COLO829 (cell line): Measurements from ENCODE around the gene RNF25.

Experiments
- DNase-seq: peaks from one replicate; pipeline ENCODE4 v3.0.0; 2012; ENCODE audit warnings: low spot score

The RNF25 gene

DNA sequence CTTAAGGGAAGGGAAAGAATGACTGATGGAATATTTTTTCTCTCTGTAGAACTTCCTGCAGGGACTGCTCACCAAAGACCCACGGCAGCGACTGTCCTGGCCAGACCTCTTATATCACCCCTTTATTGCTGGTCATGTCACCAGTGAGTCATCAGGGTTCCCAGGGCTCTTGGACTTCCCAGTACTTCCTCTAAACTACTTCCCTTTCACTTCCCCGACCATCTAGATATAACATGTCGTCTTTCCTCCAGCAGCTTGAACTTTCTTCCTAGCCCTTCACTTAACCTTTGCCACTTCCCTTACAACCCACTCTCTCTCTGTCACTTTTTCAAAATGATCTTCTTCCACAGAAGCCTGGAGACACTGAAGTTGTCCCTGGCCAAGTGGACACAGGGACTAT is 7.3 kb upstream of the RNF25 start:
- no peak for DNase-seq

DNA sequence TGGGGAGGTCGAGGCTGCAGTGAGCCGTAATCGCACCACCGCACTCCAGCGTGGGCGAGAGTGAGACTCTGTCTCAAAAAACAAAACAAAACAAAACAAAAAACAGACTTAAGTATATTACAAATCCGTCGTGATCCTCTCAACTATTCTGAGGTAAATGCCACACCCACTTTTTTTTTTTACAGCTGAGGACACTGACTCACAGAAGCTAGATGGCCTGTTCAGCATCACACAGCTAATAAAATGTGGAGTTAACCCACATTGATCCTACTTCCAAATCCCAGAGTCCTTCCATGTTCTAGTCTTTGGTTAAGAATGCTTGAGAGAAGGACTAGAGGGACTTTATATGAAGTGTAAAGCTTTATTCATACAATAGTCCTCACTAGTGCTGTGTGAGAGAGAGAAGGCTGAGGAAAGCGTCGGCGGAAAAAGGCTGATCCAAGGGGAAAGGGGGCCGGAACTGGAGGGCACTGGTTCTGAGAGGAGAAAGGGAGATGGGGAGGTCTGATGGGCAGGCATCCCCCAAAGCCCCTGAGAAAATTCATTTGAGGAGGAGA is 627 bp downstream of the RNF25 start:
- DNase-seq = peak; percentile 41

DNA sequence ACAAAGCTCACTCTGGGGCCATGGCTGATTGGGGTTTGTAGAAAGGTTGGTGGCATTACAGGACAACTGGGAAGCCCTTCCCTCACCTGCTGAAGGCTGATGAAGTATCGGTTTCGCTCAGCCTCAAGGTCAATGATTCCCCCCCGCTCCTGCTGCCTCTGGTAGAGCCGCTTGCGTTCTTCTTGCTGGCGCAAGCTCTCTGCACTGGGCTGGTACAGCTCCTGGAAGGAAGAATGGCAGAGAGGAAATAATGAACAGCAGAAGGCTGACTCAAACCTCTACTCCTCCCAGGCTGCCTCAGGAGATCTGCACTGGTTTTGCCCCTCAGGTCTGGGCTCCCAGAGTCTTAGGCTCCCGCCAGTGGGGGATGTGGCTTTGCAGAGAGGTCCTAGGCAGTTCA is 7.1 kb downstream of the RNF25 start:
- DNase-seq = no peak

DNA sequence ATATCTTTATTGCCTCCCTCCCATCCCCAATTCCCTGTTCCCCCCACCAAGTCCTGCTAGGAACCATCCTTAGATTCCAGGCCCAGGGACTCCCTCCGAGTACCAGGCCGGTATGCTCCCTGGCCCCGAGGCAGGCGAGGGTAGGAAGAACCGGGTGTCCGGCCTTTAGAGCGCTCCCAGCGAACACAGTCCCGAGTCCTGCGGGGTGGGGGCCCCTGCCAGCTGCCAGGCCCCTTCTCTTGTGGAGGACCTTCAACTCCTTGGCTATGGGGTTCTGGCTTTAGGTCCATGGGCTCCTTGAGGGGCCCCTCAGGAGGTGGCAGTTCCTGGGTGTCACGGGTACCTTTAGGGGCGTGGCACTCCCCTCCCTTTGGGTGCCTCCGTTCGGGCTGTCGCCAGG is 7.9 kb downstream of the RNF25 start:
- DNase-seq = no peak

DNA sequence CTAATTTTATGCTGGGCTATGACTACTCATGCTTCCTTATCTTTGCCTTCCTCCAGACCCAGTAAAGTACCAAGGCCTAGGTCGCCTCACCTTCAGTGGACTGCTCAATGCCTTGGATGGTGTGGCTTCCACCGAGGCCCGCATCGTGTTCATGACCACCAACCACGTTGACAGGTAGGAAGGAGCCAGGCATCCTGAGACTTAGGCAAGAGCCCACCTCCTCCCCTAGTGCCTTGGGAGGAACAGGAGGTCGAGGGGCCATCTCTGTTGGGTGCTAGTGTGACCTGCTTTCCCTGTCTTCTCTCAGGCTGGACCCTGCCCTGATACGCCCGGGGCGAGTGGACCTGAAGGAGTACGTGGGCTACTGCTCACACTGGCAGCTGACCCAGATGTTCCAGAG is 9.0 kb downstream of the RNF25 start:
- no peak for DNase-seq

DNA sequence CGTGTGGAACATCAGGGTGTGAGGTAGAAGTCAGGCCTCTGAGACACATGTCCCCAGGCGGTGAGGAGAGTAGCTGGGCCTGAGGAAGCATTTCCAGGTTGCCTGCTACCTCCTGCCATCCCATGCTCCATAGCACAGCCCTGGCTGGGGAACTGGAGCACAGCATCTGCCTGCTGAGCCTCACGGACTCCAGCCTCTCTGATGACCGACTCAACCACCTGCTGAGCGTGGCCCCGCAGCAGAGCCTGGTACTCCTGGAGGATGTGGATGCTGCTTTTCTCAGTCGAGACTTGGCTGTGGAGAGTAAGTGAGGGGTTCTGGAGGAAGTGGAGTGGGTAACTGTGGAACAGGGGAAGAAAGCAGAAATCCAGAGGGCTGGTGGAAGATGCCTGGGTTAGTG is 9.4 kb downstream of the RNF25 start:
- DNase-seq = no peak

DNA sequence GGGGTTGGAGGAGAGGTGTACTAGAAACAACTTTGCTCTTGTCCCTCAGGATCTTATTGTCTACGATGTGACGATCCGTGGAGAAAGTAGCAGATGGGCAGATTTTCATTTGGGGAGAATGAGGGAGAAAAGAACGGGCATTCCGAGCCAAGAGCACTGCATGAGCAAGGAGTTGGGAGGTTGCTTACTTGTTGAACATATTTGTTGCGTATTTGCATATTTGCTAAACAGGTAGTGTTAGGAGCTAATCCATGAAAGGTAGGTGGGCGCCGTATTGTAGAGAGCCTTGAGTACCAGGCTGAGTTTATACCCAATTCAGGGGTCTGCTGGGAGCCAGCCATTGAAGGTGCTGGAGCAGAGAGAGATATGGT is 11.8 kb downstream of the RNF25 start:
- DNase-seq = peak; percentile 13

DNA sequence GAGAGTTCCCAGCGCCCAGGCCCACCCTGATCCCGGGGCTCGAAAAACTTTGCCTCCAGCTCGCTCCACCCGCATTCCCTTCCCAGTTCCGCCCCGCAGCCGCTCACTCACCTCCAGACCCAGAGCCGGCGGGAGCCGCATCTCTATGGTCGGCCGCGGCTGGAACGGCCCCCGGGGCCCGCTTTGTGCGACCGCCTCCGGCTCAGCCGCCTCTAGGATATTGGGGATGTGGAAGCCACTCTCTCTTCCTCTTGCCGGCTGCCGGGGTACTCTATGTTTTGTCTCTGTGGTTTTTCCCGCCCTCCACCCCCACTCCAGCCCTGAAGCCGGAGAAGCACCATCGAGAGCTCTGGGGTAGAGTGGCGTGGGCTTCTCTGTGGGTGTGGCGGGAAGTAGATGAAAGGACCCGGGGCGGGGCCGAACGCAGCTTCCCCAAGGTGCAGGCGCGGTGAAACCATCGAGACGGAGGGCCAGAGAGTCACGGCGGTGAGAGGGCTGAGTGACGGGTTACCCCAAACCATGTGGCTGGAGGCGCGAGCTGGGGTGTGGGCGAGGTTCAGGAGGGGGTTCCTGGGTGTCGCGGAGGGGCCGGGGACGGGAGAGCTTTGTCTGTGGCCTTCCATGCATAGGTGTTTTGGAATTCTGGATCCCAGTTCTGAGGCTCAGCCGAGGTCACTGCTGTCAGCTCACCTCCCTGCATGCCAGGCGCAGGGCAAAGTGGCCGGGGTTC is 12.4 kb downstream of the RNF25 start, which contains the start of the genes BCS1L and ZNF142:
Gene BCS1L (plus strand): TSS at position 426 of the 730 bp plus-strand sequence. CDS start 1,305 bp downstream, outside the sequence.
Gene ZNF142 (minus strand): TSS at position 366 of the 730 bp plus-strand sequence. CDS start 3,194 bp downstream, outside the sequence.
- DNase-seq = peak; percentile 91

DNA sequence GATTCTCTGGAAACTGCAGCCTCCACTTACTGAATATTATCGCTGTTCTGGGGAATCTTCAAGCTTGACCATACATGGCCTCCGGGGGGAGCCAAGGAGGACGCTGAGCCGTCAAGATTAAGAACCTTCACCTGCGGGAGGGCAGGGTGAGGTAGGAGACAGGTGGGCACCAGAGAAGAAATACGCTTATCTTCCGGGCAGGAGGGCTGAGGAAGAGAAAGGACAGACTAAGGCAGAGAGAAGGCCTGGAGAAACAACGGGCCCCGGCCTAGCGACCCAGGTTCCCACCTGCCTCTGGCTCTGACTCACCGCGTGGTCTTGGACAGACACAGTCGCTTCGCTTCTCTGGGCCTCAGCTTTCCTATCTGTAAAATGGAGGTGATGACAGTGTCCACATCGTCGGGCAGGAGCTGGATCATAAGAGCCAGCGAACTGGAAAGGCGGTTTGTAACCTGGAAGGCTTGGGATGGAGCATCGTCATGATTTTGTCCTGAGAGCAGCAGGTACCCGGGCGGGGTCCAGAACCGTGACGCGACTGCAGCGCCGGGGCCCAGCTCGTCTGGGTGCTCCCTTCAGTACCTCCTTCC is 13.0 kb downstream of the RNF25 start:
- peak; percentile 44 for DNase-seq

DNA sequence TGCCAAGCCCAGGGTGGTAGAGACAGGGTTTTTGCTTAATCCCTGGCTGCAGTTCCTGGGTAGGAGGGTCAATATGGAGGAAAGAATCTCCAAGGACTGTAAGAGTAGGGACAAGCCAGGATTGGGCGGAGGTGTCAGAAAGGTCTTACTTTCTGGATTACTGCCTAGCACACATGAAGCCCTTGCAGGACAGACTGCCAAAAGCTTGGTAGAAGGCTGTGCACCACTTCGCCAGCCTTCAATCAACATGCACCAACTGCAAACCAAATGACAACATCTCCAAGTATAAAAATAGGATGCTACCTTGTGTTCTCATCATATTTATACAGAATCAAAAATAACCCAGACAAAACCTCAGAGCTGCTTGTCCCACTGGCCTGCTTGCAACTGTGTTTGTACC is 16.1 kb downstream of the RNF25 start:
- DNase-seq = no peak

DNA sequence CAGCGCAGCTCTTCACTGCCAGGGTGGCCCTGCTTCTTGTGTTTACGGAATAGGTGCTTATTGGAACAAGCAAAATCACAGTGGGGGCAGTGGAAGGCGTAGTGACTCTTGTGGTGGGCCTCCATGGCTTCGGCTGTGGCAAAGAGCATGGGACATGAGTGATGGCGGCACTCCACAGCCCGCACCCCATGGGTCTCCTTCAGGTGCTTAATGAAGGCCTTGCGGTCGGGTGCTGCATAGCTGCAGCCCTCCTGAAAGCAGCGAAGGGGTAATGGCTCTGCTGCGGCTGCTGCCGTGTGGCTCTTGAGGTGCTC is 23.1 kb downstream of the RNF25 start:
- DNase-seq = no peak

DNA sequence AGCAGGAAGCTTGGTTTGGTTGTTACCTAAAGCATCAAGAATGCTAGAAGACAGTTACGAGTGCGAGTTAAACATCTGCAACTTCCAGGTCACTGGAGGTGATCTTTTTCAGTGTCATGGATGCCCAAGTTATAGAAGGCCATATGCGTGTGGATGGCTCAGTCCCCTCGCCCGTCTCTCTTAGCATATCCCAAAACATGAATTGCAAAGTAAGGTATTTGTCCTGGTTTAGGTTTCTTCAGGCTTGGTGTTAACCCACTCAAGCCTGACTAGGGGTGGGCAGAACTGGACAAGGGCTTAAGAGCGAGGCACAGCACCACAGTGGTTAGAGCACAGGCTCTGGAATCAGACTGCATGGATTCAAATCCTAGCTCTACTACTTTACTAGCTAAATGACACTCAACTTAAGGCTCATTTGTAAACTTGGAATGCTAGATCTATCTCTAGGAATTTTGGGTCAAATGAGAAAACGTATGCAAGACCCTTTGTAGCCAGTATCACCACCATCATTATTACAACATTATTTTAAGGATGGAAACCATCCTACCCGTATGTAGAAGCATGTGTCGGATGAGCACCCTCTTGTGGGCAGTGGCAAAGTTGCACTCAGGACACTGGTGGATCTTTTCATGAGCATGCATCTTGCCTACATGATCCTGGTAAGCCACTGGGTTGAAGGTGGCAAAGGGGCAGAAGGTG is 23.6 kb downstream of the RNF25 start:
- peak; percentile 72 for DNase-seq

DNA sequence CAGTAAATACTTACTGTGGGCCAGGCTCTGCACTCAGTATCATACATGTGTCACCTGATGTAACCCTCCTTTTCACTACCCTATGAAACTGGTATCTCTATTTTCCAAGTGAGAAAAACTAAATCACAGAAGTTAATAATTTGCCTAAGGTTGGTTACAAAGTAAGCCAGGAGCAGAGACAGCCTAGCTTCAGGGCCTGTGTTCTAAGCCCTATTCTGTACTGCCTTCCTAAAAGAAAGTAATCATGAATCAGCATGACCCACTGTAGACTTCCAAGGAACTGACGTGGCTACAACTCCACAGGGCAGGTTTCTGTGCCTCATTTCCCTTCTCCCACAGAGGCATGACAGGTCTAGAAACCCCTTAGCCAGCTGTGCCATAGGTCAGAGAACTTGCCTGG is 26.7 kb downstream of the RNF25 start:
- no peak for DNase-seq

DNA sequence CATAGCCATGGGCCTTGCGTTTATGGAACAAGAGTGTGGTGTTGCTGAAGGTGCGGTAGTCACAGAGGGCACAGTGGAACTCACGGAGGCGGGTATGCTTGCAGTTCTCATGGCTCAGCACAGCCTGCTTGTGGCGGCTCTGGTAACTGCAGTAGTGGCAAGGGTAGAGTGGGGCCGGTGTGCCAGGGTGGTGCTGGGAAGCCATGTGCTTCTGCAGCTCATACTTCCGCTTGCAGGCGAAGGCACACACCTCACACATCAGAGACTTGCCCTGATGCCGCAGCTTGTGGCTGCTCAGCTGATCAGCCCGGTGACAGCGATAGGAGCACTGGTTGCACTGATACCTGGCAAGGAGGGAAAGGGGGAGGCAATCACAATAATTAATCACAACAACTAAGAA is 27.1 kb downstream of the RNF25 start:
- no peak for DNase-seq

DNA sequence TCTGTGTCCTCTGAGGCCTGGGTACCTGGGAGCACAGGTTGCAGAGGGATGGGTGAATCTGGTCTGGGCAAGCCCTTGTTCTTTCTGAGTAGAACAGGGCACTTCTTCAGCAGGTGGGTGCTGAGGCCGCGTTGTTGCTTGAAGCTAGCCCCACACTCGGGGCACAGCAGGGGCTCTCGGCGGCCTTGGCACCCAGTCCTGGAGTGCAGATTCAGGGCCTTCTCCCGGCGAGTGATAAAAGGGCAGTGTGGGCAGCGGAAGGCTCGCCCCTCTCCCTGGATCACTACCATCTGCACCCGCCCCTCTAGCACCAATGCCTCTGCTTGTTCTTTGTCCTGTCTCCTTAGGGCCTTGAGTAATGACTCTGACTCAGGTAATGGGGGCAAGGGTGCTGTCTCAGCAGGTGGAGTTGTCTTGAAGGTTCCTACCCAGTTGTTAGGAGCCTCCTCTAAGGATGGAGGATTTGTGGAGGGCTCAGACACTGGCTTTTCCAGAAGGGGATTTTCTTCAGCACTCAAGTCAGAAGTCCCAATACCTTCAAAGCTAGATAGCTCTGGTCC is 28.0 kb downstream of the RNF25 start:
- no peak for DNase-seq

DNA sequence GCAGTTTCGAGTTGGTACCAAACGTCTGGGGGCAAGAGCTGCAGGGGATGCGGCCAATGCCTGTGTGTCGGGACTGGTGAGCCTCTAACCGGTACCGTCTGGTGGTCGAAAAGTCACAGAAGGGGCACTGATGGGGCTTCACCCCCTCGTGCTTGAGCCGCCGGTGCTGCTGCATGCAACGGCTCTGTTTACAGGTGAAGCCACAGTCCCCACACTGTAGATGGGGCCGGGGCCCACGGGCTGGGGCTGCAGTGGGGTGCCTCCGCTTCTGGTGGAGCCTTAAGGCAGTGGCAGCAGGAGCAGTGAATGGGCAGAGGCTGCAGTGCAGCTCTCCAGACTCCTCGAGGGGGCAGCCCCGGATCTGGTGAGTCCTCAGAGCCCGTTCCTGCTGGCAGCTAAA is 29.0 kb downstream of the RNF25 start:
- DNase-seq = no peak

DNA sequence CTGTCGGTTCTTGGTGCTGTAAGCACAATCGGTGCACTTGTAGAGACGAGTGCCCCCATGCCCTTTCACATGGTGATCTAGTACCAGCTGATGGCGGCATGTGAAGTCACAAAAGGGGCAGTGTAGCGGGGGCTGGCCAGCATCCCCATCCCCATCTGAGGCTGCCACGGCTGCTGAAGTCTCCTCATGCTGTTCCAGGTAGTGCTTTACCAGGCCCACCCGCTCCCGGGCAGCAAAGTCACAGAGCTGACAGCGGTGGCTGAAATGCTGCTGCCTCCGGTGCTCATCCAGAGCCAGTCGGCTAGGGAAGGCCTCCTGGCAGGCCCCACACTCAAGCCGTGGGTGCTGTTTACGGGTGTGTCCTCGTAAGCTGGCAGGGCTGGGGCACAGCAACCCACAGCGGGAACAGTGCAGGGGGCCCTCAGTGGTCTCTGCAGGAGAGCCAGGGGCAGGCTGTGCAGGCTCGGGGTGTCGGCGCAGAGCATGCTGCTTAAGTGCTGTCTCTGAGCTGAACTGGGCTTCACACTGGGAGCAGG is 29.6 kb downstream of the RNF25 start:
- no peak for DNase-seq

DNA sequence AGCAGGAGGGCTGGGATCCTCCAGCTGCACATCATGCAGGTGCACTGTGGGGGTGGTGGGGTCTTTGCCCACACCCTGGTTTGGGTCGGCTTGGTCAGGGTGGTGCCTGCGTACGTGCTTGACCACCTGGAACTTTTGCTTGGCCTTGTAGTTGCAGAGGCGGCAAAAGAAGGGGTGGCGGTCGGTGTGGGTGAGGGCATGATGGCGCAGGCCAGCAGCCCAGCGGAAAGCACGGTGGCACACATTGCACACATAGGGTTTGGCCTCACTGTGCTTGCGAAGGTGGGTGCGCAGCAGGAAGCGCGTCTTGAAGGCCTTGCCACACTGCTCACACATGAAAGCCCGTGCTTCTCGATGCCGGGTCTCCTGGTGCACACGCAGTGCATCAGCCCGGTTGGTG is 33.4 kb downstream of the RNF25 start:
- DNase-seq = no peak

DNA sequence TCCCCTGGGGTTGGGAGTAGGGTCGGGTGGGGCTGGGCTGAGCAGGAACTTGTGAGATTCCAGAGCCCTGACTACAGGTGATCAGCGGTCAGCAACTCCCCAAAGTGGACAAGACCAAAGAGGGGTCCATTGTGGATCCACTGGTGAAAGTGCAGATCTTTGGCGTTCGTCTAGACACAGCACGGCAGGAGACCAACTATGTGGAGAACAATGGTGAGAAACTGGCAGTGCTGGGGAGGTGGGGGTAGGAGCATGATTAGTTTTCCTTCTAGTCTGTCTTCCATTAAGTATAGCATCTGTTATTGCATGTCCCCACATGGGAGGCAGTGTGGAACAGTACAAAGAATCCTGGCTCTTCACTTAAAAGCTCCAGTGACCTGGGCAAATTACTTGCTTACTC is 36.1 kb downstream of the RNF25 start:
- no peak for DNase-seq

DNA sequence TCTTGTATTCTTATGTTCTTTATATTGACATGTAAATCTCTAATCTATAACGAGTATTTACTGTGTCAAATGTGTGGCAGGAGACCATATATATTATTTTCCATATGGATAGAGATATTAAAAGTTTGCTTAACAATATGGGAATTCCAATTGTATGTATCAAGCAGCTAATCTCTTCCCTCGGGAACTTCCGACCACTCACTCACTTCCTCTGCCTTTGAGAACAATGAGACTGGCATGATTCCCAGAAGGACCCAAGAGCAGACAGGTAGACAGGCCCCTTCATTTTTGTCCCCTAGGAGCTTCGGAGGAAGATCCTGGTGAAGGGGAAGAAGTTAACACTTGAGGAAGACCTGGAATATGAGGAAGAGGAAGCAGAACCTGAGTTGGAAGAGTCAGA is 40.0 kb downstream of the RNF25 start:
- DNase-seq = no peak

DNA sequence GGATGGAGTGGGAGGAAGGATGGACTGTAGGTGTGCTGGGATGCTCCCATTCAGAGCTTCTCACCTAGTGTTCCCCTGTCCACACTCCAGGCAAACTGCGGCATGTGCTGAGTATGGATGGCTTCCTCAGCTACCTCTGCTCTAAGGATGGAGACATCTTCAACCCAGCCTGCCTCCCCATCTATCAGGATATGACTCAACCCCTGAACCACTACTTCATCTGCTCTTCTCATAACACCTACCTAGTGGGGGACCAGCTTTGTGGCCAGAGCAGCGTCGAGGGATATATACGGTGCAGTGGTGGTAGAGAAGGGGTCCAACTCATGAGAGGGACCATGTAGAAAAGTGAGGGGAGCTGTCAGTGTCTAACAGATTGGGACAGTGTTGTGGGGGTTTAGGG is 43.9 kb downstream of the RNF25 start:
- no peak for DNase-seq

DNA sequence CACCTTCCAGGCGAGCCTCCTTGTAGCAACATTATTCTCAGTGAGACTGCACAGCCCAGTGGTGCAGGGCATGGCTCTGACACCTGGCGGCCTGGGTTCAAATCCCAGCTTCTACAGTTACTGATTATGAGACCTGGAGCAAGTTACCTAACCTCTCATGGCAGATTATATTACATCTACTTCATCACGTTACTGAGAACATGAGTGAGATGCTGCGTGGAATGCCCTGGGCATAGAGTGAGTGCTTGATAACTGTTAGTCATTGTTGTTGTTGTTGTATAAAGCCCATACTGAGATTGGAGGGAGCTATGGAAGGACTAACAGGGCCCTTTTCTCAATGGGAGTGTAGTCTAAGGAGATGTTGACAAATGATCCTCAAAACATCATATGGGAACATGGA is 45.4 kb downstream of the RNF25 start:
- DNase-seq = no peak

DNA sequence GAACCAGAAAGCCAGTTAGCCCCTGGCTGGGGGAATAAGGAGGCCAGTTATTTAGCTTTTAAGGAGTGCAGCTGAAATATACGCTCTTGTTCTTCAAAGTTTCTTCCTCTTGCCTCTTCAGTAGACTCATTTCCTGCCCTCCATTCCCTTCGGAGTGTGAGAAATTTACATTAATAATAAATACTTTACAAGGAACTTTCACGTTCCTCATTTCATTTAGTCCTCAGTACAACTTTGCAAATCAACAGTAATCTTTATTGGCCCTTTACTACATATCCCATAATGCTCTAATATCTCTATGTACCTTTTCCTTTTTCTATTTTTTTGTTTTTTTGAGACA is 48.5 kb downstream of the RNF25 start:
- DNase-seq = no peak
